ENCODE data around the gene SLC6A9.

SLC6A9 gene

GRCh38 chr1:44031252-44032169, at the start of gene SLC6A9:
Gene SLC6A9 (minus strand): TSS chr1:44031462. CDS start chr1:44024277, 7,185 bp downstream.
- DNase-seq (ENCODE audit: low read depth in 3 of 3) = peak in 1 of 3 donors; percentile 28

DNA sequence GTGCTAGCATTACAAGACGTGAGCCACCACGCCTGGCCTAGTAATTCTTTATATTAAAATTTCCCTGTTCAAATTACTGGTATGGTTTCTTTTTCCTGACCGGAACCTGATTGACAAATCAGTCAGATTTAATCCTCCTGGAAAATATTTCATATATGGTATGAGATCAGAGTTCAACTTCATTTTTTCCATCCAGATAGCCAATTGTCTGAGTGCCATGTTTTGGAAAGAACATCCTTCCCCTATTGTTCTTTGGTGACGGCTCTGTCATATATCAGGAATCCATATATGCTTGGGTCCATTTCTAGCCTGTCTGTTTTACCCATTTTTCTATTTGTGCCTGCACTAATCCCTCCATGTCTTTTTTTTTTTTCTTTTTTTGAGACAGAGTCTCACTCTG, 48.3 kb upstream of the SLC6A9 start:
- DNase-seq (ENCODE audit: low read depth in 3 of 3) = no peak

GRCh38 chr1:44078104-44078503, 46.8 kb upstream of the SLC6A9 start:
- no peak for DNase-seq (ENCODE audit: low read depth in 3 of 3)

DNA sequence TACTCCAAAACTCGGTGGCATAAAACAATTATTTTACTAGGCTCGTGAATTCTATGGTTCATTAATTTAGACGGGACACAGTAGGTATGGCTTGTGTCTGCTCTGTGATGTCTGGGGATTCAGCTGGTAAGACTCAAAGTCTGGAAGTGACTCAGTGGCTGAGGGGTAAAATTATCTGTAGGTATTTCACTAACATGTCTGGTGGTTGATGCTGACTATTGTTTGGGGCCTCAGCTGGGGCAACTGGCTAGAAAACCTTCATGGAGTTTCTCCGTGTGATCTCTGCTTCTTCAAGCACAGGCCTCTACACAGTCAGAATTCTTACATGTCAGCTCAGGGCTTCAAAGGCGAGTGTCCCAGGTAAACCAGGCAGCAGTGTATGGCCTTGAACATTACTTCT, 46.2 kb upstream of the SLC6A9 start:
- DNase-seq (ENCODE audit: low read depth in 3 of 3) = no peak

- DNase-seq (ENCODE audit: low read depth in 3 of 3) = no peak
These were observed 44.8 kb upstream of the SLC6A9 start for GRCh38 chr1:44076066-44076465.

DNA sequence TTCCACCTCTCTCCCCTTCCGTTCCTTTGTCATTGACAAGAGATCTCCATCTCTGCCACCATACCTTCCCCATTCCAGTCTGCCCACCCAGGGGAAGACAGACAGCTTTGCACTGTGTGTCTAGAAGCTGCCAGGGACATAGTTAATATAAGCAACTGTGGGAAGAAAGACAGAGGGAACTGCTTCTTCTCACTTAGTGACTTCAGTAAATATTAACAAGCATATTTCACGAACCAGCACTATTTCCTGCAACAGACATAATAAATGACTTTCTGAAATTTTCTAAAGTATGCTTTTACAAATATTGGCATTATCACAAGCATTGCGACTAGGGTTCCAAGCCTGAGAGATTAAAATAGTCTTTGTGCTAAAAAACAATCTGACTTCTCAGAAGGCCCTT, 43.2 kb upstream of the SLC6A9 start:
- no peak for DNase-seq (ENCODE audit: low read depth in 3 of 3)

DNA sequence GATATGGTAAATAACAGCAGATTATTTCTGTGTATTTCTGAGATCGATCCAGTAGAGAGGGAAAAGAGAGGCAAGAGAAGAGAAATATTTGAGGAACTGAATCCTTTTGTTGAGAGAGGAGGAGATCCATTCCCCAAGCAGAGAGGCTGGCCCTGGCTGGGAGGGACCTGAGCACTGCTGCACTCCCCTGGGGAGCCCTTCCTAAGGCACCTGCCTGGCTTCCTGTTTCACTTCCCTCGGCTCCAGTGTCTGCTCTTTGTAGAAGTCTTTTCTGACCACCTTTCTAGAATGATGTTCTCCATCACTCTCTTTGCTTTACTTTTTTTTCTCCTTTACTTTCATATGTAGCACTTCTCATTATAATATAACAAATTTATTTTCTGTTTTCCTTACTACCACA, 42.3 kb upstream of the SLC6A9 start:
- DNase-seq (ENCODE audit: low read depth in 3 of 3) = no peak

- DNase-seq (ENCODE audit: low read depth in 3 of 3) = no peak
These were observed 41.6 kb upstream of the SLC6A9 start for GRCh38 chr1:44072821-44073220.

DNA sequence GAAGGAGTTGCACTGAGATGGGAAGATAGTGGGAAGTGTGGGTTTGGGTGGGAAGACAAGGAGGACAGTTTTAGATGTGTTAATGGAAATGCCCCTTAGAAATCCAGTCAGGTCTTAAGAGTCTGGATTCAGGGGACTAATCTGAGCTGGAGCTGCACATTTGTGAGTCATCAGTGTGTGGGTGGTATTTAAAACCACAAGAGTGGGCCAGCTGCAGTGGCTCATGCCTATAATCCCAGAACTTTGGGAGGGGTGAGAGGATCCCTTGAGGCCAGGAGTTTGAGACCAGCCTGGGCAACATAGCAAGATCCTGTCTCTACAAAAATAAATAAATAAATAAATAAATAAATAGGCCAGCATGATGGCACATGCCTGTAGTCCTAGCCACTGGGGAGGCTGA, 40.9 kb upstream of the SLC6A9 start:
- no peak for DNase-seq (ENCODE audit: low read depth in 3 of 3)

DNA sequence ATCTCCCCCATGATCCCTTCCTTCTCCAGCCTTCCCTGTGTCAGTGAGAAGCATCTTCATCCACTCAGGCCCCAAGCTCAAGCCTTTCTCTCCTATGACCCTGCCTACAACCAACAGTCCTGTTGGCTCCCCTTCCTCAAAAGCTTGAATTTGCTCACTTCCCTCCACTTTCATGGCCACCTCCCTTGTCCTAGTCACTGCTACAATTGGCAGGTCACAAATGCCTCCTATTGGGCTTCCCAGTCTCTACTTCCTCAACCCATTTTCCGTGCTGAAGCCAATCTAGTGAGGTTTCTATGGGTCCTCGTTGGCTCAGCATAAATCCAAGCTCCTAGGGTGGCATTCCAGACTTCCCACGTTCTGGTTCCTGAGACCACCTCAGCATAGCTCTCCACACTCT, 40.2 kb upstream of the SLC6A9 start:
- DNase-seq (ENCODE audit: low read depth in 3 of 3) = no peak

- DNase-seq (ENCODE audit: low read depth in 3 of 3) = no peak
These were observed 37.2 kb upstream of the SLC6A9 start for GRCh38 chr1:44068442-44068921.

GRCh38 chr1:44067266-44068250, 36.3 kb upstream of the SLC6A9 start:
- DNase-seq (ENCODE audit: low read depth in 3 of 3) = no peak

DNA sequence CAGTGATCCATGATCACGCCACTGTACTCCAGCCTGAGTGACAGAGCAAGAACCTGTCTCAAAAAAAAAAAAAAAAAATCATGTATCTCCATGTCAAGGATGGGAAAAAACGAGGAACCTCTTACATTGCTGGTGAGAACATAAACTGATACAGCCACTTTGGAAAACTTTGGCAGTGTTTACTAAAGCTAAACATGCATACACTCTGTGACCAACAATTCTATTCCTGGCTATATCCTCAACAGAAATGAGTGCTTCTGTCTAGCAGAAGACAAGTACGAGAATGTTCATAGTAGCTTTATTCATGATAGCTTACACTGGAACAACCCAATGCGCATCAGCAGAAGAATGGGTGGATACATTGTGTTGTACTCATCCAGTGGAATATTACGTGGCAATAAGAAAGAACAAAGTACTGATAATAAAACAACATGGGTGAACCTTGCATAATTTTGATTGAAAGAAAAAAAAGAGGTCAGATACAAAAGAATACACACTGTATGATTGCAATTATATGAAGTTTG, 31.5 kb upstream of the SLC6A9 start:
- DNase-seq (ENCODE audit: low read depth in 3 of 3) = no peak

DNA sequence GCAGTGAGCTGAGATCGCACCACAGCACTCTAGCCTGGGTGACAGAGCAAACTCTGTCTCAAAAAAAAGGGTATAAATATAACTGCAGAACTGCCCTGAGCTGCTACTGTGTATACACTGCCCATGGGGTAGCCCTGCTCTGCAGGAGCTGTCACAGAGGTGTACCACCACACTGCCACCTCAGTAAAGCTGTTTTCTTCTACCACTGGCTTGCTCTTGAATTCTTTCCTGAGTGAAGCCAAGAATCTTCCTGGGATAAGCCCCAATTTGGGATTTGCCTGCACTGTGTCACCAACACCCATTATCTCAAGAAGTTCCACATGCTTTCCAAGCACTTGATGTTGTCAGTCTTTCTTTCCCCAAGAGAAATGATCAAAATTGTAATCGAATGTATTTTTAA, 30.6 kb upstream of the SLC6A9 start:
- DNase-seq (ENCODE audit: low read depth in 3 of 3) = no peak

DNA sequence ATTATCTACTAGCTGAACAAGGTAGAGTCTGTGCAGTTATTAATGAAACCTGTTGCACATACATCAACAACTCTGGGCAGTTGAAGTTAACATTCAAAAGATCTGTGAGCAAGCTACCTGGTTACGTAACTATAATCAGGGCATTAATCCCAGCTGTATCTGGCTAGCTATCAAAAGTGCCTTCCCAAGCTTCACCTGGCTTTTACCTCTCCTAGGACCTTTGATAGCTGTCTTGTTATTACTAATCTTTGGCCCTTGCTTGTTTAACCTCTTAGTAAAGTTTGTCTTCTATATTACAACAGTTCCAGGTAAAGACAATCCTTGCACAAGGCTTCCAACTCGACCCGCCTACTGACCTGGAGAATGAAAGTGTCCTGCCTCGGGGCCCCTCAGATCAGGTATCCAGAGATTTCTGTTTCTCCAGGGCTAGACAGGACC, 29.6 kb upstream of the SLC6A9 start:
- no peak for DNase-seq (ENCODE audit: low read depth in 3 of 3)

DNA sequence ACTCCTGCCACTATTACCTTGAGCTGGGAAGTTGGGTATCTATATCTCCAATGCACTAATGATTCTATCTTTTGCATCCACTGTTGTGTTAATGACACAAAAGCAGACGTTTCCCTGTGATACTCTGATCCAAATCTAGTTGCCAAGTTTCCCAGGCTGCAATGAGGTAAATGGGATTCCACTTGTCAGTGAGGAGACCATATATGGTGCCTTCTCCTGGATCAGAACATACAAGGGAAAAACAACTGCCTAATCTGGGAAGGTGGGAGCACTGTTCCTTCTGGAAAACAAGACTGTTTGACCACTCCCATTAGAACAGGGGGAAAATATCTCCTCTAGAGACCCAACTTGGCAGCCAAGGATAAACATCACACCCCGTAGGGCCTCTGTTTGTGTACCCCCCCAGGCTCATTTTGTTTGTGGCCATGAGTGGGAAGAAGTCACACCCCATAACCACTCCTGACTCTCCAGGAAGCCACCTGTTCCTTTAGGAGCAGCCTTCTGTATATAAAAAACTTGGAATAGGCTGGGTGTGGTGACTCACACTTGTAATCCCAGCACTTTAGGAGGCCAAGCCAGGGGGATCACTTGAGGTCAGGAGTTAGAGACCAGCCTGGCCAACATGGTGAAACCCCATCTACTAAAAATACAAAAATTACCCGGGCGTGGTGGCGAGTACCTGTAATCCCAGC, 28.5 kb upstream of the SLC6A9 start:
- DNase-seq (ENCODE audit: low read depth in 3 of 3) = no peak

GRCh38 chr1:44059212-44059611, 27.9 kb upstream of the SLC6A9 start:
- DNase-seq (ENCODE audit: low read depth in 3 of 3) = no peak

DNA sequence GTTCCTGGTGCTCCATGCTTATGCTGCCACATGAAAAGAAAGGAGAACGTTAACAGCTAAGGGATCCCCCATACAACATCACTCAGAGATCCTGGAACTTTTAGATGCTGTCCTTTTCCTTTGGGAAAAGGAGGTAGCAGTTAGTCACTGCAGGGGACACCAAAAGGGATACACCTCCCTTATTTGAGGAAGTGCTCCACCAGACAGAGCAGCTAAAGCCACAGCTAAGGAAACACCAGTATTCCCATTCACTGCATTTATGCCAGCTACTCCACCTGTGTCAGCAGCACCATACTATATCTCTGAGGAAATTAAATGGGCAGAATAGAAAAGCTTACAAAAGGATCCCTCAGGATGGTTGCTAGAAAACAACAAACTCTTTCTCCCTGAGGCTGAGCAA, 26.0 kb upstream of the SLC6A9 start:
- no peak for DNase-seq (ENCODE audit: low read depth in 3 of 3)

- no peak for DNase-seq (ENCODE audit: low read depth in 3 of 3)
These were observed 22.1 kb upstream of the SLC6A9 start for GRCh38 chr1:44053394-44053793.

DNA sequence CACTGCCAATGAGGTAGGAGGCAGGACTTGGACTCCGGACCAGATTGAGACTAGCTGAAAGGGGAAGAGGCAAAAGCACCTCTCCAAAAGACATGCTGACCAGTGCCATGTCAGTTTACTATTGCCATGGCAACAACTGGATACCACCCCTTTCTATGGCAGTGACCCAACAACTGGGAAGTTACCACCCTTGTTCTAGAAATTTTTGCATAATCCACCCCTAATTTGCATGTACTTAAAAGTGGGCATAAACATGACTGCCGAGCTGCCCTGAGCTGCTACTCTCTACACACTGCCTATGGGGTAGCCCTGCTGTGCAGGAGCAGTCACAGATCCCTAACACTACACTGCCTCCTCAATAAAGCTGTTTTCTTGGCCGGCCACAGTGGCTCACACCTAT, 19.0 kb upstream of the SLC6A9 start:
- DNase-seq (ENCODE audit: low read depth in 3 of 3) = no peak

DNA sequence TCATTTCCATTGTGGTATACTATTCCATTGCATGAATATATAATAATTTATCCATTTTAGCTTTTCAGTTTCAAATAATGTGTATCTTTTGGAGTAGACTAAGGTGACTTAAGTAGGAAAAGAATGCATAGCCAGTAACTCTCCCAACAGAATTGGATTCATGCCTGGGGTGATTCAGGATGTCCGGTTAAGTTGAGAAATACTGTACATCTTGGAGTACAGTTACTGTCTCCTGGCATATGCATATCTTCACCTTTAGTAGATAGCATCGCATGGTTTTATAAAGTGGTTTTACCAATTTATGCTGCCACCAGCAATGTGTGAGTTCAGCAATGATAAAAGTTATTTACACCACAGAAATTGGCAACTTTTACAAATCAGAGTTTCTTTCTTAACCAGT, 18.6 kb upstream of the SLC6A9 start:
- no peak for DNase-seq (ENCODE audit: low read depth in 3 of 3)
